ENCODE measurements around the gene RAB6B.

- TF ChIP-seq CTCF (conservative IDR thresholded peaks at IDR 0.05; ENCODE audit: low read depth, low read length), result no peak
- no peak for TF ChIP-seq RAD21 (IDR thresholded peaks at IDR 0.05; ENCODE audit: low read length)
- TF ChIP-seq POLR2A (IDR thresholded peaks at IDR 0.05; ENCODE audit: low read depth, low read length), result no peak
- no peak for TF ChIP-seq CEBPB (IDR thresholded peaks at IDR 0.05; ENCODE audit: low read depth, low read length)
- no peak for TF ChIP-seq RCOR1 (IDR thresholded peaks at IDR 0.05; ENCODE audit: insufficient replicate concordance, low read length)
Measured at GRCh38 chr3:133888726-133889340, 6.8 kb downstream of the RAB6B start.
